SU-DHL-6 (cell line): Measurements from ENCODE around the gene C19orf85.

Source experiments
- H2AFZ ChIP-seq: fragments of 200-600 bp; sonication (generic); 2 replicates; pipeline ENCODE4 v1.6.1; 2014; ENCODE audit warnings: low read depth, mild to moderate bottlenecking, moderate library complexity, mixed read lengths, antibody characterized with exemption, low read length; ENCODE audit not compliant: severe bottlenecking
- H3F3A ChIP-seq: fragments of 200-600 bp; shearing (Covaris generic); 2 replicates; pipeline ENCODE4 v1.6.0; 2016; ENCODE audit warnings: antibody characterized with exemption, mild to moderate bottlenecking; ENCODE audit not compliant: insufficient read depth
- H3K27ac ChIP-seq: fragments of 200-600 bp; sonication (generic); 2 replicates; pipeline ENCODE4 v1.5.1; 2016; ENCODE audit warnings: low read depth, mild to moderate bottlenecking, low read length, moderate library complexity, mixed read lengths
- H3K27me3 ChIP-seq: fragments of 200-600 bp; sonication (generic), shearing (Covaris generic); 2 replicates; pipeline ENCODE4 v1.6.0; 2014; ENCODE audit warnings: mild to moderate bottlenecking, low read length
- H3K36me3 ChIP-seq: fragments of 200-600 bp; sonication (generic); 2 replicates; pipeline ENCODE4 v1.6.1; 2014; ENCODE audit warnings: mild to moderate bottlenecking, low read length, mixed read lengths
- H3K4me2 ChIP-seq: fragments of 300-600, 200-600 bp; shearing (Covaris generic), sonication (generic); 2 replicates; pipeline ENCODE4 v1.6.0; 2014; ENCODE audit warnings: low read length, low read depth, mild to moderate bottlenecking; ENCODE audit not compliant: poor library complexity, severe bottlenecking
- H3K4me3 ChIP-seq: fragments of 200-600 bp; sonication (generic); 2 replicates; pipeline ENCODE4 v1.5.1; 2014; ENCODE audit warnings: antibody characterized with exemption, low read length, mild to moderate bottlenecking, mixed read lengths; ENCODE audit not compliant: insufficient read depth, poor library complexity, severe bottlenecking
- H3K79me2 ChIP-seq: fragments of 200-600 bp; sonication (generic); 2 replicates; pipeline ENCODE4 v1.6.1; 2014; ENCODE audit warnings: mild to moderate bottlenecking, low read length, moderate library complexity; ENCODE audit not compliant: insufficient read depth
- H3K9ac ChIP-seq: fragments of 200-600 bp; sonication (generic); 2 replicates; pipeline ENCODE4 v1.7.0; 2014; ENCODE audit warnings: mild to moderate bottlenecking, low read length
- H3K9me2 ChIP-seq: fragments of 200-600 bp; sonication (generic); replicated peaks from 2 replicates; pipeline ENCODE4 v1.6.1; 2014; ENCODE audit warnings: low read length; ENCODE audit not compliant: insufficient read depth
- H3K9me3 ChIP-seq: fragments of 200-600 bp; sonication (generic); 2 replicates; pipeline ENCODE4 v1.6.1; 2014; ENCODE audit warnings: low read length, mixed read lengths; ENCODE audit not compliant: insufficient read depth
- H4K20me1 ChIP-seq: fragments of 200-600 bp; sonication (generic); 2 replicates; pipeline ENCODE4 v1.6.1; 2014; ENCODE audit warnings: low read depth, mild to moderate bottlenecking, antibody characterized with exemption, low read length, moderate library complexity, mixed read lengths
- EZH2phosphoT487 ChIP-seq: fragments of 200-600 bp; sonication (generic), shearing (Covaris generic); conservative IDR thresholded peaks from 2 replicates; pipeline ENCODE4 v1.6.1; 2018; ENCODE audit warnings: mild to moderate bottlenecking, antibody characterized with exemption, low read length, moderate library complexity, mixed read lengths
- TF ChIP-seq, protein P1 (sequence below): fragments of 200-600 bp; sonication (generic); IDR thresholded peaks from one replicate; pipeline ENCODE4 v1.5.1; 2017; ENCODE audit warnings: antibody characterized with exemption, mild to moderate bottlenecking, low read length, moderate library complexity; ENCODE audit not compliant: insufficient read depth, poor library complexity, severe bottlenecking

C19orf85 gene

DNA sequence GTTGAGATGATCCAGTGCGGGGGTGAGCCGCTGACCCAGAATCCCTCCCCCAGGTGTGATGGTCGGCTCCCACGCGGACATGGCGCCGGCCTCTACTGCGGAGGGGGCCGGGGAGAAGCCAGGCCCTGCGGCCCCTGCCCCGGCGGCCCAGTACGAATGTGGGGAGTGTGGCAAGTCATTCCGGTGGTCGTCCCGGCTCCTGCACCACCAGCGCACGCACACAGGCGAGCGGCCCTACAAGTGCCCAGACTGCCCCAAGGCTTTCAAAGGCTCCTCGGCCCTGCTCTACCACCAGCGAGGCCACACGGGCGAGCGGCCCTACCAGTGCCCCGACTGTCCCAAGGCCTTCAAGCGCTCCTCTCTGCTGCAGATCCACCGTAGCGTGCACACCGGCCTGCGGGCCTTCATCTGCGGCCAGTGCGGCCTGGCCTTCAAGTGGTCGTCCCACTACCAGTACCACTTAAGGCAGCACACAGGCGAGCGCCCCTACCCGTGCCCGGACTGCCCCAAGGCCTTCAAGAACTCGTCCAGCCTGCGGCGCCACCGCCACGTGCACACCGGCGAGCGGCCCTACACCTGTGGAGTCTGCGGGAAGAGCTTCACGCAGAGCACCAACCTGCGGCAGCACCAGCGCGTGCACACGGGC lies 16.7 kb upstream of the C19orf85 start:
- H2AFZ ChIP-seq: no peak overlapping the region
- no peaks in the 10 kb centered on the region for H3K36me3 ChIP-seq
- no peak overlapping the region for H3K9ac ChIP-seq
- H3K79me2 ChIP-seq: peaks cover 14% of the 10 kb centered on the region; the same call in 1 of the 2 replicates
- H3K9me3 ChIP-seq: no peaks in the 10 kb centered on the region
- no peaks in the 10 kb centered on the region for H4K20me1 ChIP-seq
- H3K9me2 ChIP-seq: no peaks in the 10 kb centered on the region
- H3K4me3 ChIP-seq: no peak overlapping the region
- TF ChIP-seq EZH2phosphoT487: no peak
- TF ChIP-seq, protein P1, sequence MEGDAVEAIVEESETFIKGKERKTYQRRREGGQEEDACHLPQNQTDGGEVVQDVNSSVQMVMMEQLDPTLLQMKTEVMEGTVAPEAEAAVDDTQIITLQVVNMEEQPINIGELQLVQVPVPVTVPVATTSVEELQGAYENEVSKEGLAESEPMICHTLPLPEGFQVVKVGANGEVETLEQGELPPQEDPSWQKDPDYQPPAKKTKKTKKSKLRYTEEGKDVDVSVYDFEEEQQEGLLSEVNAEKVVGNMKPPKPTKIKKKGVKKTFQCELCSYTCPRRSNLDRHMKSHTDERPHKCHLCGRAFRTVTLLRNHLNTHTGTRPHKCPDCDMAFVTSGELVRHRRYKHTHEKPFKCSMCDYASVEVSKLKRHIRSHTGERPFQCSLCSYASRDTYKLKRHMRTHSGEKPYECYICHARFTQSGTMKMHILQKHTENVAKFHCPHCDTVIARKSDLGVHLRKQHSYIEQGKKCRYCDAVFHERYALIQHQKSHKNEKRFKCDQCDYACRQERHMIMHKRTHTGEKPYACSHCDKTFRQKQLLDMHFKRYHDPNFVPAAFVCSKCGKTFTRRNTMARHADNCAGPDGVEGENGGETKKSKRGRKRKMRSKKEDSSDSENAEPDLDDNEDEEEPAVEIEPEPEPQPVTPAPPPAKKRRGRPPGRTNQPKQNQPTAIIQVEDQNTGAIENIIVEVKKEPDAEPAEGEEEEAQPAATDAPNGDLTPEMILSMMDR: no peak
- H3K4me2 ChIP-seq: no peak overlapping the region
- no peak overlapping the region for H3K27ac ChIP-seq
- H3K27me3 ChIP-seq: no peaks in the 10 kb centered on the region
- H3F3A ChIP-seq: no peaks in the 10 kb centered on the region

DNA sequence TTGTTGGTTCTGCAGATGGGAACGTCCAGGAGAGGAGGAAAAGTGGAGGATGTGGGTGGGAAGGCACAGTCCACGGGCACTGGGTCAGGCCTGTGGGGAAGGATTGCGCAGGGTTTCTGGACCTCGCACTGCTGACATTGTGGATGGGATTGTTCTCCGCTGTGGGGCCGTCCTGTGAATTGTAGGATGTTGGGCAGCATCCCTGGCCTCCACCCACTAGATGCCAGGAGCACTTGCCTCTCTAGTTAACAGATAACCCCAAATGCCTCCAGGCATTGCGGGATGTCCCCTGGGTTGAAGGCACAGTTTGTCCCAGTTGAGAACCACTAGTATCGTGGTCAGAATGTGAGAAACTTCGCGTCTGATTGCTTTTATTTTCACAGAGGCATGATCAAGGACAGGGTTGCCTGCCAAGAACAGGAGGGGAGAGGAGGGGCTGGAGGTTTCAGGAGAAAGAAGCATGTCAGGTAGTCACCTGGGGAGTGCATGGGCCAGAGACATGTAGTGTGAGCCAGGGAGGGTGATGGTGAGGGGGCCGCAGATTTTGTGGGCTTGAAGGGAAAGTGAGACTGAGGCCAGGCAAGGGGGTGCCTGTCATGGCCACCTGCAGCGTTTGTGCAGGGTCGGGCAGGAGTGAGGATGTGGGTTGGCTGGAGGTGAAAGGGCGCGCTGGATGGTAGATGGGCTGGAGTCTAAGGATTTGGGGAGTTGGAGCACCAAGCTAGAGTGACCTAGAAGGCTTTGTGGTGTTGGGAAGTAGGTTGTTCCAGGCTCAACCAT lies 15.1 kb upstream of the C19orf85 start:
- Histone ChIP-seq H3K9me2 (no peaks in the 10 kb centered on the region), H3K9ac (no peak overlapping the region), H3K79me2 (peaks cover 14% of the 10 kb centered on the region; the same call in 1 of the 2 replicates), H3F3A (no peaks in the 10 kb centered on the region), H3K9me3 (no peaks in the 10 kb centered on the region), H4K20me1 (no peaks in the 10 kb centered on the region), H3K27me3 (no peaks in the 10 kb centered on the region), H3K36me3 (no peaks in the 10 kb centered on the region), H3K4me2 (no peak overlapping the region), H3K4me3 (no peak overlapping the region), H3K27ac (no peak overlapping the region), H2AFZ (no peak overlapping the region)
- TF ChIP-seq EZH2phosphoT487: no peak
- TF ChIP-seq, protein P1: no peak

DNA sequence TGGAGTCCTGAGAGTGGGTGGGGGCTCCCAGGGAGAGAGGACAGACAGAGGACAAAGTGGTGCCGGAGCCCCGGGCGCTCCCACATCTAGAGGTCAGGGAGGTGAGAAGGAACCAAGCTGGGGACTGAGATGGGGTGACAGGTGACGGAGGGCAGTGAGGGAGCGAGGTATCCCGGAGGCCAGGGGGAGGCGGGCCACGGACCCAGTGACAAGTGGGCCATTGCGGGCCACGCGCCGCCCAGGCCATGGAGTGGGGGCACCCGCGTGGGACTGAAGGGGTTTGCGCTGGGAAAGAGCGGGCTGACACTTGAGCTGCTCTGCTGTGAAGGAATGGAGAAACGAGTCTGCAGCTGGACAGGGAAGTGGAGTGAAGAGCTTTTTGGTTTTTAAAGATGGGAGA lies 14.5 kb upstream of the C19orf85 start:
- no peak overlapping the region for H3K4me3 ChIP-seq
- no peak overlapping the region for H3K27ac ChIP-seq
- no peaks in the 10 kb centered on the region for H3F3A ChIP-seq
- peaks cover 14% of the 10 kb centered on the region; the same call in 1 of the 2 replicates for H3K79me2 ChIP-seq
- H3K9me3 ChIP-seq: no peaks in the 10 kb centered on the region
- H3K36me3 ChIP-seq: no peaks in the 10 kb centered on the region
- H3K4me2 ChIP-seq: no peak overlapping the region
- H3K9me2 ChIP-seq: no peaks in the 10 kb centered on the region
- H3K9ac ChIP-seq: no peak overlapping the region
- no peak overlapping the region for H2AFZ ChIP-seq
- no peak for TF ChIP-seq EZH2phosphoT487
- TF ChIP-seq, protein P1: no peak
- no peaks in the 10 kb centered on the region for H4K20me1 ChIP-seq
- no peaks in the 10 kb centered on the region for H3K27me3 ChIP-seq
